ENCODE results near the gene PTCD2.
A peak's percentile ranks its signal among the peaks of the same experiment; 100 is the strongest.

The PTCD2 gene

DNA sequence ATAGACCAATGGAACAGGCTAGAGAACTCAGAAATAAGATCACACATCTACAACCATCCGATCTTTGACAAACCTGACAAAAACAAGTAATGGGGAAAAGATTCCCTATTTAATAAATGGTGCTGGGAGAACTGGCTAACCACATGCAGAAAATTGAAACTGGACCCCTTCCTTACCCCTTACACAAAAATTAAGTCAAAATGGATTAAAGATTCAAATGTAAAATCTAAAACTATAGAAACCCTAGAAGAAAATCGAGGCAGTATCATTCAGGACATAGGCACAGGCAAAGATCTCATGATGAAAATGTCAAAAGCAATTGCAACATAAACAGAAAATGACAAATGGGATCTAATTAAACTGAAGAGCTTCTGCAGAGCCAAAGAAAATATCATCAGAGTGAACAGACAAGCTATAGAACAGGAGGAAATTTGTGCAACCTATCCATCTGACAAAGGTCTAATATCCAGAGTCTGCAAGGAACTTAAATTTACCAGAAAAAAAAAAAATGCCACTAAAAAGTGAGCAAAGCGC lies 43.9 kb upstream of the PTCD2 start:
- Histone ChIP-seq H4K8ac (ENCODE audit: low read depth, low read length) (no peak overlapping the region), H2AFZ (ENCODE audit: insufficient read depth, low read length, poor library complexity) (no peak overlapping the region), H3K36me3 (ENCODE audit: control insufficient read depth in 1 of 2, insufficient read depth in 2 of 2, low read length in 2 of 2) (peaks cover 0 to 7% of the 10 kb centered on the region in 2 experiments), H3K27me3 (ENCODE audit: insufficient read depth, low read length) (no peaks in the 10 kb centered on the region), H3K4me3 (ENCODE audit: low read depth, low read length) (no peak overlapping the region), H4K12ac (ENCODE audit: low read depth, low read length) (no peak overlapping the region), H3K79me1 (ENCODE audit: low read length) (no peaks in the 10 kb centered on the region), H3K79me2 (ENCODE audit: control insufficient read depth, insufficient read depth, low read length, poor library complexity) (no peaks in the 10 kb centered on the region), H3K18ac (ENCODE audit: low read length) (no peak overlapping the region), H2BK120ac (ENCODE audit: insufficient read depth, low read length, poor library complexity) (no peak overlapping the region), H3K23ac (ENCODE audit: low read length) (no peak overlapping the region), H3K4ac (ENCODE audit: low read depth, low read length) (no peak overlapping the region), H4K91ac (ENCODE audit: low read depth, low read length) (no peak overlapping the region), H2BK5ac (ENCODE audit: low read depth, low read length, poor library complexity) (no peak overlapping the region), H2AK5ac (ENCODE audit: low read length) (no peak overlapping the region), H3K9ac (ENCODE audit: low read length) (no peak overlapping the region), H3K4me1 (ENCODE audit: control insufficient read depth in 1 of 2, insufficient read depth in 2 of 2, low read length in 2 of 2) (peaks cover 0 to 4% of the 10 kb centered on the region in 2 experiments), H3K9me3 (ENCODE audit: insufficient read depth, low read depth, low read length) (no peaks in the 10 kb centered on the region), H2BK12ac (ENCODE audit: low read length) (no peak overlapping the region), H3K4me2 (ENCODE audit: low read length) (no peak overlapping the region), H3K27ac (ENCODE audit: low read depth, low read length) (no peak overlapping the region), H3K14ac (ENCODE audit: low read length) (no peak overlapping the region)
- no peak for DNase-seq
- WGBS (ENCODE audit: extremely low coverage, insufficient coverage, insufficient read length): no CpG with 5 or more reads among the region's 3 CpGs

DNA sequence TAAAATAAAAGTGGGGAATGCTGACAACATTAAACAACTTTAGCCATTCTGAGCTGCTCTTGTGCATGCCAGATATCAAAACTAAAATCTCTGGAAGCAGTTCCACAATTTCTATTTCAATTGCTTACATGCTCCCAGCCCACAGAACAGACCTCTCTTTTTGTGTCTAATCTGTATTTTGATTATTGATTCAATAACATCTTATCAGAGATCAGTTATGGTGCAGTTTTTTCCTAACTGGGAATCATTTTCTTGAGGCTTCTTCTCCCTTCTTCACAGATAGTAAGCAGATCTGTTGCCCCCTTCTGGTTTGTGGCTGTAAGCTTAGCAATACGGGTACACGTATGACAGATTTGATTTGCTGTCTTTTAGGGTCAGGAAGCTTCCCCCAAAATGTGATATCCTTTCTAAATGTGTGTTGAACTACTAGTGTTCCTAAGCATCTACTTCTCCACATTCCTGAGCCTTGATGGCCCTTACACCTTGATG lies 39.5 kb upstream of the PTCD2 start:
- DNase-seq: peak in 1 of 2 donors; percentile 4
- WGBS (ENCODE audit: extremely low coverage, insufficient coverage, insufficient read length): no CpG with 5 or more reads among the region's 2 CpGs
- Histone ChIP-seq H3K4me3 (ENCODE audit: low read depth, low read length) (no peak overlapping the region), H3K27me3 (ENCODE audit: insufficient read depth, low read length) (no peaks in the 10 kb centered on the region), H3K18ac (ENCODE audit: low read length) (no peak overlapping the region), H3K4me2 (ENCODE audit: low read length) (no peak overlapping the region), H2BK120ac (ENCODE audit: insufficient read depth, low read length, poor library complexity) (no peak overlapping the region), H2BK12ac (ENCODE audit: low read length) (no peak overlapping the region), H2AFZ (ENCODE audit: insufficient read depth, low read length, poor library complexity) (no peak overlapping the region), H3K27ac (ENCODE audit: low read depth, low read length) (no peak overlapping the region), H3K79me1 (ENCODE audit: low read length) (peaks cover 2% of the 10 kb centered on the region), H3K9me3 (ENCODE audit: insufficient read depth, low read depth, low read length) (no peaks in the 10 kb centered on the region), H2BK5ac (ENCODE audit: low read depth, low read length, poor library complexity) (no peak overlapping the region), H3K14ac (ENCODE audit: low read length) (no peak overlapping the region), H3K4ac (ENCODE audit: low read depth, low read length) (no peak overlapping the region), H3K9ac (ENCODE audit: low read length) (no peak overlapping the region), H3K23ac (ENCODE audit: low read length) (no peak overlapping the region), H4K8ac (ENCODE audit: low read depth, low read length) (peak overlapping the region; percentile 47), H4K12ac (ENCODE audit: low read depth, low read length) (no peak overlapping the region), H3K79me2 (ENCODE audit: control insufficient read depth, insufficient read depth, low read length, poor library complexity) (no peaks in the 10 kb centered on the region), H4K91ac (ENCODE audit: low read depth, low read length) (no peak overlapping the region), H3K36me3 (ENCODE audit: control insufficient read depth in 1 of 2, insufficient read depth in 2 of 2, low read length in 2 of 2) (peaks cover 0 to 3% of the 10 kb centered on the region in 2 experiments), H2AK5ac (ENCODE audit: low read length) (no peak overlapping the region), H3K4me1 (ENCODE audit: control insufficient read depth in 1 of 2, insufficient read depth in 2 of 2, low read length in 2 of 2) (peaks cover 0 to 4% of the 10 kb centered on the region in 2 experiments)

DNA sequence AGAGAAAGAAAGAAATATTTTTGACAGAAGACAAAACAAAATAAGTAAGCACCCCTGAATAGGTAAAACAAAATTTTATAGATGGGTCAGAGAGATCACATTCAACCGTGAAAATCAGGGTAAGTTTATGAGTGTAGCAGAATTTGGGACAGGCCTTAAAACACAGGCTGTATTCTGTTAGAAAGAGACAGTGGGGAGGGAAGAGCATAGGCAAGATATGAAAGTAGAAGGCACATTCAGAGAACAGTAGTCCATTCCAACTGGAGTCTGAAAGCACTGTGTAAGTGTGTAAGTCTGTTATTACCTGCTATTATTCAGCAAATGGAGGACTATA lies 38.8 kb upstream of the PTCD2 start:
- no peak overlapping the region for H4K91ac ChIP-seq (ENCODE audit: low read depth, low read length)
- H3K4me2 ChIP-seq (ENCODE audit: low read length): no peak overlapping the region
- no peak for DNase-seq
- H4K8ac ChIP-seq (ENCODE audit: low read depth, low read length): no peak overlapping the region
- H3K4me1 ChIP-seq (ENCODE audit: control insufficient read depth in 1 of 2, insufficient read depth in 2 of 2, low read length in 2 of 2): peaks cover 0 to 4% of the 10 kb centered on the region in 2 experiments
- peaks cover 0 to 3% of the 10 kb centered on the region in 2 experiments for H3K36me3 ChIP-seq (ENCODE audit: control insufficient read depth in 1 of 2, insufficient read depth in 2 of 2, low read length in 2 of 2)
- no peaks in the 10 kb centered on the region for H3K27me3 ChIP-seq (ENCODE audit: insufficient read depth, low read length)
- no peak overlapping the region for H3K23ac ChIP-seq (ENCODE audit: low read length)
- H2AK5ac ChIP-seq (ENCODE audit: low read length): no peak overlapping the region
- peak overlapping the region; percentile 46 for H3K27ac ChIP-seq (ENCODE audit: low read depth, low read length)
- H3K79me1 ChIP-seq (ENCODE audit: low read length): peaks cover 2% of the 10 kb centered on the region
- WGBS (ENCODE audit: extremely low coverage, insufficient coverage, insufficient read length): no CpG with 5 or more reads among the region's 1 CpG
- H4K12ac ChIP-seq (ENCODE audit: low read depth, low read length): no peak overlapping the region
- no peak overlapping the region for H2BK5ac ChIP-seq (ENCODE audit: low read depth, low read length, poor library complexity)
- no peak overlapping the region for H3K9ac ChIP-seq (ENCODE audit: low read length)
- H3K79me2 ChIP-seq (ENCODE audit: control insufficient read depth, insufficient read depth, low read length, poor library complexity): no peaks in the 10 kb centered on the region
- no peak overlapping the region for H3K4ac ChIP-seq (ENCODE audit: low read depth, low read length)
- H2BK120ac ChIP-seq (ENCODE audit: insufficient read depth, low read length, poor library complexity): no peak overlapping the region
- H3K4me3 ChIP-seq (ENCODE audit: low read depth, low read length): no peak overlapping the region
- no peak overlapping the region for H3K18ac ChIP-seq (ENCODE audit: low read length)
- no peaks in the 10 kb centered on the region for H3K9me3 ChIP-seq (ENCODE audit: insufficient read depth, low read depth, low read length)
- H3K14ac ChIP-seq (ENCODE audit: low read length): no peak overlapping the region
- peak overlapping the region; percentile 58 for H2BK12ac ChIP-seq (ENCODE audit: low read length)
- H2AFZ ChIP-seq (ENCODE audit: insufficient read depth, low read length, poor library complexity): no peak overlapping the region

DNA sequence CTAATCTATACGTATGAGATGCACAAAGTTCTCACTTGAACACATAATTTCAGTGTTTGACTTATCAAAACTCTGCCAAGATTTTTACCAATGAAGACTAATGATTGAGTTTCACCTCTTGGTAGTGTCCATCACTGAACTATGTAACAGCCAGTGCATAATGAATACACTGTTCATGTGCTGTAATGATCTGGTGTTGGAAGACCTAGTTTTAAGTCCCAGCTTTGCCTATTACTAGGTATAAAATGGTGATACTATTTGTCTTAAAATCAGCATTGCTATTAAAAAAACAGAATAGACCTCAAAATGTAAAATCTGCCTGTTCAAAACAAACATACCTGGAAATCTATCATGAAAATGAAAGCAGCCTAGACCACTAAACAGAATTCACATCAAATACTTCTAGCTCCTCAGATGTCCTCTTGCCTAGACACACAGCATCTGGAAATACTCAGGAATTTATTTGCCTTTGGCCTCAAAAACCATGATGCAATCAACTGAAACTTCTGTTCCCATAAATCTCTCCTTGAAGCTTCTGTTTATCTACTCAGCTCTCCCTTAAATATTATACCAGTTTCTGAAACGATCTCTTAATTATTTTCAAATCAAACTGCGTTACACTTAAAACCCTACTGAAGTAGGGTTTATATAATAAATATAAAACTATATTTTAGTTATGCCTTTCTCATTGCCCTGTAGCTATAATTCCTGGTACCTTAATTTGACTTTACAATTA lies 38.2 kb upstream of the PTCD2 start:
- Histone ChIP-seq H3K4me3 (ENCODE audit: low read depth, low read length) (no peak overlapping the region), H3K36me3 (ENCODE audit: control insufficient read depth in 1 of 2, insufficient read depth in 2 of 2, low read length in 2 of 2) (peaks cover 0 to 3% of the 10 kb centered on the region in 2 experiments), H2AFZ (ENCODE audit: insufficient read depth, low read length, poor library complexity) (no peak overlapping the region), H3K4me2 (ENCODE audit: low read length) (no peak overlapping the region), H3K9ac (ENCODE audit: low read length) (no peak overlapping the region), H3K9me3 (ENCODE audit: insufficient read depth, low read depth, low read length) (no peaks in the 10 kb centered on the region), H3K27ac (ENCODE audit: low read depth, low read length) (peak overlapping the region; percentile 46), H3K4ac (ENCODE audit: low read depth, low read length) (no peak overlapping the region), H4K8ac (ENCODE audit: low read depth, low read length) (no peak overlapping the region), H3K79me2 (ENCODE audit: control insufficient read depth, insufficient read depth, low read length, poor library complexity) (no peaks in the 10 kb centered on the region), H3K79me1 (ENCODE audit: low read length) (peaks cover 2% of the 10 kb centered on the region), H2BK120ac (ENCODE audit: insufficient read depth, low read length, poor library complexity) (no peak overlapping the region), H3K18ac (ENCODE audit: low read length) (no peak overlapping the region), H3K4me1 (ENCODE audit: control insufficient read depth in 1 of 2, insufficient read depth in 2 of 2, low read length in 2 of 2) (peaks cover 0 to 4% of the 10 kb centered on the region in 2 experiments), H2AK5ac (ENCODE audit: low read length) (no peak overlapping the region), H3K14ac (ENCODE audit: low read length) (no peak overlapping the region), H4K12ac (ENCODE audit: low read depth, low read length) (no peak overlapping the region), H2BK5ac (ENCODE audit: low read depth, low read length, poor library complexity) (no peak overlapping the region), H3K27me3 (ENCODE audit: insufficient read depth, low read length) (no peaks in the 10 kb centered on the region), H3K23ac (ENCODE audit: low read length) (no peak overlapping the region), H4K91ac (ENCODE audit: low read depth, low read length) (no peak overlapping the region), H2BK12ac (ENCODE audit: low read length) (no peak overlapping the region)
- no CpG with 5 or more reads among the region's 3 CpGs for whole genome bisulfite sequencing (ENCODE audit: extremely low coverage, insufficient coverage, insufficient read length)
- peak in 1 of 2 donors; percentile 35 for DNase-seq

All from trophoblast cell (in vitro differentiated cells and primary cell).